Measurements from ENCODE around the gene NAXD. TPM values are rescaled to one million over a fixed set of nuclear protein-coding genes. Genes with fewer than 3 reads are reported as not detected.

NAXD gene
- total RNA-seq, 6 donors from 2014 or later, result 19.6 to 38.8 (median 29.4) TPM

DNA sequence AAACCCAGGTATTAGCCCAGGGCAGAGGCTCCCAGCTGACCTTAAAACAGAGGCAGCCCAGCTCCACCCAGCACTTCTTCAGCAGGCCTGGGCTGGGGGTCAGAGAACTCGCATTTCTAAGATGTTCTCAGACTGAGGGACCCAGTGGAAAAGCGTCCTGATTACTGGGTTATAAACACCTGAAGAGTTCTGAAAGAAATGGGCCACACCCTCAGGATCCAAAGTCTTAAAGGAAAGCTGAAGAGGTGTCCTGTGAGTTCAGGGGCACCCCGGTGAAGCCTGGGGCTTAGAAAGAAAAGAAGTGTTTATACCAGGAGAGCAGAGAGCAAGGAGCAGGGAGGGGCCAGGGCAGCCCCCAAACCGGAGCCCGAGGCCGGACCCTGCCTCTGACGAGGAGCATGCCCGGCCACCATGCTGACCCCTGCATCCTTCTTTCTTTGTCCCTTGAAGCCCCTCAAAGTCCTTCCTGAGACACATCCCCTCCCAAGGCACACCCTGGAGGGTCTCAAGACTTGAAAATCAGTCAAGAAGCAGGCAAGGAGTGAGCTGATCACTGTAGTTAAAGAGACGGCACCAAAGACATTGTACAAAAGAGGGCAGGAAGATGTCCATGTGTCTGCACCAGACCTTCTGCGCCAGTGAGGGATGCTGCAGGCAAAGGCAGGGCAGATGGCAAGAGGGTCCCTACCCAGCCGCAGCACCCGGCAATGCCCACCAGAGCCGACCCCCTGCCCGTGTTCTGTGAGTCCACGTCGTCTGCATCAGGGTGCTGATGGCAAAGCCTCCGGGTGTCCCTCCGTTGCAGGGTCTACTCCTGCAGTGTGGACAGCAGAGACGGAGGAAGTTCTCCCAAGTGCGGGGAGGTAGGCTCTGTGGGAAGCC is 43.2 kb upstream of the NAXD start:
- H3K9me3 ChIP-seq, result no peaks in the 10 kb centered on the region
- WGBS, 2 donors, result 76 to 77% methylated on average over 15 to 19 of the region's 20 CpGs
- TF ChIP-seq POLR2AphosphoS5 (IDR thresholded peaks at IDR 0.05) (no peak), EP300 (IDR thresholded peaks at IDR 0.05) (no peak), POLR2A (IDR thresholded peaks at IDR 0.05) (no peak)
- TF ChIP-seq, protein P1, sequence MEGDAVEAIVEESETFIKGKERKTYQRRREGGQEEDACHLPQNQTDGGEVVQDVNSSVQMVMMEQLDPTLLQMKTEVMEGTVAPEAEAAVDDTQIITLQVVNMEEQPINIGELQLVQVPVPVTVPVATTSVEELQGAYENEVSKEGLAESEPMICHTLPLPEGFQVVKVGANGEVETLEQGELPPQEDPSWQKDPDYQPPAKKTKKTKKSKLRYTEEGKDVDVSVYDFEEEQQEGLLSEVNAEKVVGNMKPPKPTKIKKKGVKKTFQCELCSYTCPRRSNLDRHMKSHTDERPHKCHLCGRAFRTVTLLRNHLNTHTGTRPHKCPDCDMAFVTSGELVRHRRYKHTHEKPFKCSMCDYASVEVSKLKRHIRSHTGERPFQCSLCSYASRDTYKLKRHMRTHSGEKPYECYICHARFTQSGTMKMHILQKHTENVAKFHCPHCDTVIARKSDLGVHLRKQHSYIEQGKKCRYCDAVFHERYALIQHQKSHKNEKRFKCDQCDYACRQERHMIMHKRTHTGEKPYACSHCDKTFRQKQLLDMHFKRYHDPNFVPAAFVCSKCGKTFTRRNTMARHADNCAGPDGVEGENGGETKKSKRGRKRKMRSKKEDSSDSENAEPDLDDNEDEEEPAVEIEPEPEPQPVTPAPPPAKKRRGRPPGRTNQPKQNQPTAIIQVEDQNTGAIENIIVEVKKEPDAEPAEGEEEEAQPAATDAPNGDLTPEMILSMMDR (IDR thresholded peaks at IDR 0.05), result no peak
- no peak for ATAC-seq (ENCODE audit: low FRiP score in 2 of 2)
- peaks cover 0 to 8% (median 0%) of the 10 kb centered on the region in 4 donors for H3K4me1 ChIP-seq
- no peaks in the 10 kb centered on the region for H3K36me3 ChIP-seq
- H3K4me3 ChIP-seq, result no peak overlapping the region
- H3K27ac ChIP-seq, result no peak overlapping the region
- no peaks in the 10 kb centered on the region for H3K27me3 ChIP-seq
- DNase-seq, result no peak

DNA sequence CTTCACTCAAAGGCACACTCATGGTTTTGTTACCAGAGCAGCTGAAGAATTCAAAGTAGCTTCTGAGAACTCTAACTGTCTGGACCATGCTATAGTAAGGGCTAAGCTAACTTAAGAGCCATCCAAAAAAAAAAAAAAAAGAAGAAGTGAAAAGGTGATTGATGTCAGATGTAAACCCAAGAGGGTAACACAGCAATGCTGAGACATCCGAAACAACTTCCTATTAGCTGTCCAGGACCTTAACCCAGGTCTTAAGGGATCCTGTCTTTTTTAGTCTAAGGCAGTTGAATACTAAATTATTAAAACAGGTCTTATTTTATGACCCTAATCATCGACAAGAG is 42.6 kb upstream of the NAXD start:
- Histone ChIP-seq H3K27ac (no peak overlapping the region), H3K4me1 (peaks cover 0 to 8% (median 0%) of the 10 kb centered on the region in 4 donors), H3K9me3 (no peaks in the 10 kb centered on the region), H3K4me3 (no peak overlapping the region), H3K27me3 (no peaks in the 10 kb centered on the region), H3K36me3 (no peaks in the 10 kb centered on the region)
- no peak for DNase-seq
- WGBS, 2 donors, result 70 to 73% methylated on average over 2 of the region's 2 CpGs
- no peak for ATAC-seq (ENCODE audit: low FRiP score in 2 of 2)
- TF ChIP-seq EP300 (IDR thresholded peaks at IDR 0.05), result no peak
- no peak for TF ChIP-seq POLR2AphosphoS5 (IDR thresholded peaks at IDR 0.05)
- TF ChIP-seq, protein P1 (IDR thresholded peaks at IDR 0.05), result no peak
- TF ChIP-seq POLR2A (IDR thresholded peaks at IDR 0.05), result no peak

DNA sequence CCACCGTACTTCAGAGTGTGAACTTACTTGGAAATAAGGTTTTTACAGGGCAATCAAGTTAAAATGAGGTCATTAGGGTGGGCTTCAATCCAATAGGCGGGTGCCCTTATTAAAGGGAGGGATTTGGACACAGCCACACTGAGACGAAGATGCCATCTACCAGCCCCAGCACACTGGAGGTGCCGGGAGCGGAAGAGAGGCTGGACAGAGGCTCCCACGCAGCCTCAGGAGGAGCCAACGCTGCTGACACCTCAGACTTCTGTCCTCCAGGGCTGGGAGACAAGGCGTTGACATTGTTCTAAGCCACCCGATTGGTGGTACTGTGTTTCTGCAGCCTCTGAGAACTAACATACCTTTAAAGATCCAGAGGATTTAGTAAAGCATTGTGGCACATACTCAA is 41.2 kb upstream of the NAXD start:
- DNase-seq, result no peak
- Histone ChIP-seq H3K4me3 (no peak overlapping the region), H3K4me1 (peaks cover 0 to 8% (median 0%) of the 10 kb centered on the region in 4 donors), H3K27me3 (no peaks in the 10 kb centered on the region), H3K27ac (no peak overlapping the region), H3K9me3 (no peaks in the 10 kb centered on the region), H3K36me3 (no peaks in the 10 kb centered on the region)
- ATAC-seq (ENCODE audit: low FRiP score in 2 of 2), result no peak
- 62 to 67% methylated on average over 9 of the region's 9 CpGs for WGBS, 2 donors
- TF ChIP-seq, protein P1 (IDR thresholded peaks at IDR 0.05), result no peak
- TF ChIP-seq POLR2A (IDR thresholded peaks at IDR 0.05), result no peak
- no peak for TF ChIP-seq POLR2AphosphoS5 (IDR thresholded peaks at IDR 0.05)
- no peak for TF ChIP-seq EP300 (IDR thresholded peaks at IDR 0.05)

DNA sequence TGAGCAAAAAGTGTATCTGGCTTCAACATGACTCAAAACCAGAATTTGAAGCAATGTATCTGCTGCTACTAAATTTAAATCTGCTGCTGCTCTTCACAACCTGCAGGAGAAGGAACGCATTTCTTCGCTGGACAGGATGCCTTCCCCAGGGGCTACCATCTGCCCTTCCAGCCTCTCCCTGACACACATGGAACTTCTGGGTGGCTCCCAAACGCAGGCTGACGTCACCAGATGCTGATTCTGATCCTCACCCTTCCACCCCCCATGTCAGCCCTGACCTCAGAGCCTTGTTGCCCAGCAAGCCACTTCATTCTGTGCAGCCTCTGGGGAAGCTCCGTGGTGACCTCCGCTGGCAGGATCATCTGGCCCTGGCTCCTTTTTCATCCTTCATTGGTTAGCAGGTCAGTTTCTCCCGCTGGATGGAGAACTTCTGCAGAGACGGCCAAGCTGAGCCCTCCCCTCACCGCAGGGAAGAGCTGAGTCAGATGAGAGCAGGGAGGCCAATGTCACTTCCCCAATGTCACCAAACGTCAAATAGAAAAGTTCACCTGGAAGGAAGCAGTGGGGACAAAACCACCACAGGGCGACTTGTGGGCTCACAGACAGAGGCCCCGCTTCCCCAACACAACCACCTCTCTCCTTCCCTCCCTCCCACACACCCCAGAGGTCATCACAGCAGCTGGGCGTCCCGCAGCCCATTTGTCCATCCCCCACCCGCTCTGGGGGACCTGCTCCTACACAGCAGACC is 39.8 kb upstream of the NAXD start:
- TF ChIP-seq POLR2A (IDR thresholded peaks at IDR 0.05) (peak in 1 of 4 donors; percentile 8), EP300 (IDR thresholded peaks at IDR 0.05) (no peak), POLR2AphosphoS5 (IDR thresholded peaks at IDR 0.05) (no peak)
- H3K27me3 ChIP-seq, result no peaks in the 10 kb centered on the region
- no peaks in the 10 kb centered on the region for H3K36me3 ChIP-seq
- ATAC-seq (ENCODE audit: low FRiP score in 2 of 2) (peak; percentile 44 to 66), DNase-seq (peak in 1 of 2 donors; percentile 61)
- H3K4me3 ChIP-seq, result no peak overlapping the region
- H3K4me1 ChIP-seq, result peaks cover 0 to 8% (median 0%) of the 10 kb centered on the region in 4 donors
- H3K27ac ChIP-seq, result no peak overlapping the region
- no peaks in the 10 kb centered on the region for H3K9me3 ChIP-seq
- 32 to 47% methylated on average over 13 to 15 of the region's 15 CpGs for WGBS, 2 donors

DNA sequence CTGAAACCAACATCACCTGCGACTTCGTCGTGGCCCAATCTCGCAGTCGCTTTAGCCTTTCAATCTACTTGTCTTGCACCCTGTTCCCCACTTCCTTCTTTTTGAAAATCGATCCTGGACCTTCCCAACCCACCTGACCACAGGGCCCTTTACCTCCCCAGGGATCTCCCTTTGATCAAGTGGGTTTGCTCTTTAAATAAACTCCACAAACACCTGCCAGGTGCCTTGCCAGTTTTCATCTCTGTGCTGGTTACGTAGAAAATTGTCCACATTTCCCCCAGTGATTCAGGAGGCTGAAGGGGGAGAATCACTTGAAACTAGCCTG is 39.3 kb upstream of the NAXD start:
- ATAC-seq (ENCODE audit: low FRiP score in 2 of 2), result no peak
- 60 to 66% methylated on average over 7 of the region's 7 CpGs for WGBS, 2 donors
- H3K27ac ChIP-seq, result no peak overlapping the region
- peaks cover 0 to 8% (median 0%) of the 10 kb centered on the region in 4 donors for H3K4me1 ChIP-seq
- no peak for TF ChIP-seq EP300 (IDR thresholded peaks at IDR 0.05)
- TF ChIP-seq, protein P1 (IDR thresholded peaks at IDR 0.05), result no peak
- H3K9me3 ChIP-seq, result no peaks in the 10 kb centered on the region
- no peak for DNase-seq
- H3K27me3 ChIP-seq, result no peaks in the 10 kb centered on the region
- no peaks in the 10 kb centered on the region for H3K36me3 ChIP-seq
- H3K4me3 ChIP-seq, result no peak overlapping the region

All from upper lobe of left lung (tissue), 6 donors.